ENCODE measurements around the gene PLAAT3. TPM values are rescaled to one million over a fixed set of nuclear protein-coding genes. Genes with fewer than 3 reads are reported as not detected.

The PLAAT3 gene
- total RNA-seq, 2 experiments from 2014 or later, result 9.7 to 10.4 TPM

GRCh38 chr11:63563201-63564055 lies 50.8 kb downstream of the PLAAT3 start, which contains the start of gene PLAAT2:
Gene PLAAT2, minus strand, starts transcription at chr11:63563379. Its CDS starts 55 bp downstream, at chr11:63563324.
- H3K27me3 Mint-ChIP-seq (ENCODE audit: low read depth), result no peaks in the 10 kb centered on the region
- H3K9me3 Mint-ChIP-seq (ENCODE audit: insufficient read depth), result no peaks in the 10 kb centered on the region
- DNase-seq (no peak), ATAC-seq (no peak)
- H3K4me1 Mint-ChIP-seq (ENCODE audit: low read depth), result peaks cover 63% of the 10 kb centered on the region
- peak within 1 kb of the TSS; percentile 39 for H3K27ac Mint-ChIP-seq
- H3K4me3 Mint-ChIP-seq, result no peak within 1 kb of the TSS
- ChIA-PET POLR2A (interaction anchor here (0.6 to 5.5 kb wide), 5 partner anchors 11 to 27 kb away, joined by 3 to 27 read pairs (median 4); partner anchors contain the start of gene PLAAT4), CTCF (interaction anchor here (1.3 to 6.4 kb wide), 3 partner anchors 11 to 75 kb away, joined by 4 to 39 read pairs (median 8); partner anchors contain the start of gene PLAAT4)
- no peaks in the 10 kb centered on the region for H3K36me3 Mint-ChIP-seq (ENCODE audit: low read depth)

- POLR2A ChIA-PET, result interaction anchor here (2.2 kb wide), 1 partner anchor 10 kb away, joined by 7 read pairs; no protein-coding TSS in a partner anchor
- DNase-seq (no peak), ATAC-seq (no peak)
- CTCF ChIA-PET, result interaction anchor here (1.3 to 1.8 kb wide), 2 partner anchors 9 to 81 kb away, joined by 3 to 4 read pairs; no protein-coding TSS in a partner anchor
- Mint-ChIP-seq H3K4me1 (ENCODE audit: low read depth) (peaks cover 55% of the 10 kb centered on the region), H3K4me3 (no peak overlapping the region), H3K9me3 (ENCODE audit: insufficient read depth) (no peaks in the 10 kb centered on the region), H3K27ac (peak overlapping the region; percentile 18), H3K27me3 (ENCODE audit: low read depth) (no peaks in the 10 kb centered on the region), H3K36me3 (ENCODE audit: low read depth) (no peaks in the 10 kb centered on the region)
These were observed 53.6 kb downstream of the PLAAT3 start for GRCh38 chr11:63560506-63561180.

GRCh38 chr11:63558459-63559157 lies 55.6 kb downstream of the PLAAT3 start:
- no peaks in the 10 kb centered on the region for H3K27me3 Mint-ChIP-seq (ENCODE audit: low read depth)
- H3K4me1 Mint-ChIP-seq (ENCODE audit: low read depth), result peaks cover 54% of the 10 kb centered on the region
- no peak overlapping the region for H3K4me3 Mint-ChIP-seq
- ATAC-seq (no peak), DNase-seq (no peak)
- H3K9me3 Mint-ChIP-seq (ENCODE audit: insufficient read depth), result no peaks in the 10 kb centered on the region
- POLR2A ChIA-PET, result interaction anchor here (0.8 kb wide), 1 partner anchor 9 kb away, joined by 4 read pairs; no protein-coding TSS in a partner anchor
- H3K27ac Mint-ChIP-seq, result no peak overlapping the region
- peaks cover 3% of the 10 kb centered on the region for H3K36me3 Mint-ChIP-seq (ENCODE audit: low read depth)
- CTCF ChIA-PET, result interaction anchor here (0.8 to 0.9 kb wide), 2 partner anchors 9 to 79 kb away, joined by 3 read pairs; no protein-coding TSS in a partner anchor

- DNase-seq (no peak), ATAC-seq (no peak)
- POLR2A ChIA-PET, result no interaction called here
- no peaks in the 10 kb centered on the region for H3K9me3 Mint-ChIP-seq (ENCODE audit: insufficient read depth)
- CTCF ChIA-PET, result interaction anchor here (2.1 kb wide), 1 partner anchor 9 kb away, joined by 7 read pairs; no protein-coding TSS in a partner anchor
- peaks cover 56% of the 10 kb centered on the region for H3K4me1 Mint-ChIP-seq (ENCODE audit: low read depth)
- no peak overlapping the region for H3K27ac Mint-ChIP-seq
- peaks cover 8% of the 10 kb centered on the region for H3K36me3 Mint-ChIP-seq (ENCODE audit: low read depth)
- no peak overlapping the region for H3K4me3 Mint-ChIP-seq
- H3K27me3 Mint-ChIP-seq (ENCODE audit: low read depth), result no peaks in the 10 kb centered on the region
These were observed 56.7 kb downstream of the PLAAT3 start for GRCh38 chr11:63557570-63557969.

- Mint-ChIP-seq H3K9me3 (ENCODE audit: insufficient read depth) (no peaks in the 10 kb centered on the region), H3K36me3 (ENCODE audit: low read depth) (peaks cover 12% of the 10 kb centered on the region), H3K27me3 (ENCODE audit: low read depth) (no peaks in the 10 kb centered on the region), H3K4me3 (no peak overlapping the region), H3K27ac (no peak overlapping the region), H3K4me1 (ENCODE audit: low read depth) (peaks cover 60% of the 10 kb centered on the region)
- ATAC-seq (no peak), DNase-seq (no peak)
- ChIA-PET POLR2A (no interaction called here), CTCF (interaction anchor here (2.1 kb wide), 1 partner anchor 10 kb away, joined by 7 read pairs; no protein-coding TSS in a partner anchor)
These were observed 57.7 kb downstream of the PLAAT3 start for GRCh38 chr11:63556404-63557013.

- ATAC-seq (no peak), DNase-seq (peak; percentile 9)
- Mint-ChIP-seq H3K36me3 (ENCODE audit: low read depth) (peaks cover 17% of the 10 kb centered on the region), H3K9me3 (ENCODE audit: insufficient read depth) (no peaks in the 10 kb centered on the region), H3K4me3 (no peak overlapping the region), H3K27me3 (ENCODE audit: low read depth) (no peaks in the 10 kb centered on the region), H3K27ac (peak overlapping the region; percentile 100), H3K4me1 (ENCODE audit: low read depth) (peaks cover 56% of the 10 kb centered on the region)
- ChIA-PET CTCF (interaction anchor here (0.8 to 4.8 kb wide), 4 partner anchors 10 to 81 kb away, joined by 3 to 39 read pairs (median 18); partner anchors contain the start of genes PLAAT2 and PLAAT4), POLR2A (interaction anchor here (1.7 to 7.0 kb wide), 2 partner anchors 12 to 17 kb away, joined by 4 to 106 read pairs; partner anchors contain the start of gene PLAAT4)
These were observed 59.4 kb downstream of the PLAAT3 start for GRCh38 chr11:63554877-63555223.

GRCh38 chr11:63553759-63554158 lies 60.5 kb downstream of the PLAAT3 start:
- DNase-seq (peak; percentile 73), ATAC-seq (peak; percentile 74)
- ChIA-PET CTCF (interaction anchor here (0.6 to 4.8 kb wide), 5 partner anchors 11 to 722 kb away, joined by 3 to 39 read pairs (median 9); partner anchors contain the start of genes PLAAT2, PLAAT4 and STX5), POLR2A (interaction anchor here (0.5 to 7.0 kb wide), 5 partner anchors 11 to 712 kb away, joined by 3 to 106 read pairs (median 3); partner anchors contain the start of gene PLAAT4)
- H3K36me3 Mint-ChIP-seq (ENCODE audit: low read depth), result peaks cover 21% of the 10 kb centered on the region
- no peaks in the 10 kb centered on the region for H3K9me3 Mint-ChIP-seq (ENCODE audit: insufficient read depth)
- no peaks in the 10 kb centered on the region for H3K27me3 Mint-ChIP-seq (ENCODE audit: low read depth)
- H3K27ac Mint-ChIP-seq, result peak overlapping the region; percentile 100
- H3K4me3 Mint-ChIP-seq, result peak overlapping the region; percentile 75
- H3K4me1 Mint-ChIP-seq (ENCODE audit: low read depth), result peaks cover 59% of the 10 kb centered on the region

- H3K4me3 Mint-ChIP-seq, result peak overlapping the region; percentile 33
- H3K27ac Mint-ChIP-seq, result peak overlapping the region; percentile 100
- POLR2A ChIA-PET, result interaction anchor here (1.0 to 7.0 kb wide), 4 partner anchors 14 to 672 kb away, joined by 3 to 106 read pairs (median 4); partner anchors contain the start of genes FERMT3, PLAAT4 and SLC3A2
- H3K9me3 Mint-ChIP-seq (ENCODE audit: insufficient read depth), result no peaks in the 10 kb centered on the region
- H3K27me3 Mint-ChIP-seq (ENCODE audit: low read depth), result no peaks in the 10 kb centered on the region
- peaks cover 26% of the 10 kb centered on the region for H3K36me3 Mint-ChIP-seq (ENCODE audit: low read depth)
- CTCF ChIA-PET, result interaction anchor here (1.0 to 4.8 kb wide), 5 partner anchors 12 to 73 kb away, joined by 3 to 39 read pairs (median 18); partner anchors contain the start of genes PLAAT2 and PLAAT4
- ATAC-seq (no peak), DNase-seq (no peak)
- H3K4me1 Mint-ChIP-seq (ENCODE audit: low read depth), result peaks cover 59% of the 10 kb centered on the region
These were observed 61.3 kb downstream of the PLAAT3 start for GRCh38 chr11:63552921-63553320.

GRCh38 chr11:63551889-63552266 lies 62.4 kb downstream of the PLAAT3 start:
- peaks cover 59% of the 10 kb centered on the region for H3K4me1 Mint-ChIP-seq (ENCODE audit: low read depth)
- H3K9me3 Mint-ChIP-seq (ENCODE audit: insufficient read depth), result no peaks in the 10 kb centered on the region
- H3K4me3 Mint-ChIP-seq, result peak overlapping the region; percentile 57
- H3K36me3 Mint-ChIP-seq (ENCODE audit: low read depth), result peaks cover 34% of the 10 kb centered on the region
- H3K27me3 Mint-ChIP-seq (ENCODE audit: low read depth), result no peaks in the 10 kb centered on the region
- ChIA-PET CTCF (interaction anchor here (0.6 to 4.8 kb wide), 11 partner anchors 9 to 274 kb away, joined by 3 to 39 read pairs (median 7); partner anchors contain the start of genes PLAAT2 and PLAAT4), POLR2A (interaction anchor here (0.6 to 7.0 kb wide), 13 partner anchors 9 to 711 kb away, joined by 3 to 106 read pairs (median 4); partner anchors contain the start of genes PLAAT2, PLAAT4, RTN3 and SLC3A2)
- H3K27ac Mint-ChIP-seq, result peak overlapping the region; percentile 100
- DNase-seq (peak; percentile 67), ATAC-seq (peak; percentile 52)

Measured in activated CD8-positive, alpha-beta T cell treated with anti-CD3 and anti-CD28 coated beads, Interleukin-2, amount 10 ng/mL, durations not matched to agents 7 days and 5 days (primary cell).